GM13977 (cell line): ENCODE measurements around the gene CFAP161.

Source experiments
- DNase-seq: peaks from one replicate; pipeline ENCODE4 v3.0.0; 2012; ENCODE audit warnings: low spot score
- CTCF ChIP-seq: IDR thresholded peaks from 2 replicates; pipeline ENCODE4 v1.5.1; 2012; ENCODE audit warnings: mild to moderate bottlenecking, control low read depth; ENCODE audit not compliant: insufficient read depth; ENCODE audit errors: extremely low read depth, missing control alignments
- in situ Hi-C: fragments of 300-500 bp; cut with MboI; formaldehyde crosslinking; loops from one replicate; pipeline ENCODE4 v1.12.0; 2022; ENCODE audit warnings: low sequenced_read_pairs, low pct_unique_long_range_greater_than_20kb, mixed read lengths, inconsistent platforms; ENCODE audit not compliant: unreplicated experiment

The CFAP161 gene

DNA sequence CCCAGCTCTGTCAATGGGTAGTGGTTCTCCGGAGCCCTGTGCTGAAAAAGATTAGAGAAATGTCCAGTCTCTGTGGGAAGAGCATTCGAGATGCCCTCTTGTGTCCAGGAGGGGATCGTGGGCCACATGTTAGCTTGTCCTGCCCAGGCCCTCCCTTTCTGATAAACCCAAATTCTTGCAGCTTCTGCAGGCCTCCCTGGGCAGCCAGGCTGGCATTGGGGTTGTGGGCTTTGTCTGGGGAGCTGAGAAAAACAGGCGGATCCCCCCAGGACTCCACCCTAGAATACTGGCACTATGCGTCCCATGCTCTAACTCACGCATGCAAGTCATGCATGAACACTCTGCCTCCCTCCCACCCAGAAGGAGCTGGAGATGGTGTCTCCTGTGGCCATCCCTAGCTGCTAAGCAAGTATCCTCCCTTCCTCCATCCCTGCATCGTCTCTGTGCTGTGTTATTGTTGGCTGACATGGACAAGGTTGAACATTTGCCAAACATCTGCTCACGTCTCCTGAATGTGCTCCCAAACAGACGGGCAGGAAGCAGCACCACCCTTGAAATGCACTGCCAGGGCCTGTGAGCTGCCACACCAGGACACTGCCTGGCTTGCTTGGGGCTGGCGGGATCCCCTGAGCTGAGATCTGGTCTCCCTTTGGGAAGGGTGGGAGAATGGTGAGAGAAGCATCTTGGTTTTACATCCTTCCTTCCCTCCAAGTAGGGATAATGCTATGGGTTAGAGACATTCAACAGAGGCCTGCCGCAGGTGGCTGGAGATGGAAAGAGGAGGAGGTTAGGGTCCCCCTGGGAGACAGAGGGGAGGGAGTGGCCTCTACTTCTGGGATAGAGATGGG, 26.5 kb downstream of the CFAP161 start:
- no peak for DNase-seq
- in situ Hi-C loops, result no loop called here
- no peak for TF ChIP-seq CTCF

DNA sequence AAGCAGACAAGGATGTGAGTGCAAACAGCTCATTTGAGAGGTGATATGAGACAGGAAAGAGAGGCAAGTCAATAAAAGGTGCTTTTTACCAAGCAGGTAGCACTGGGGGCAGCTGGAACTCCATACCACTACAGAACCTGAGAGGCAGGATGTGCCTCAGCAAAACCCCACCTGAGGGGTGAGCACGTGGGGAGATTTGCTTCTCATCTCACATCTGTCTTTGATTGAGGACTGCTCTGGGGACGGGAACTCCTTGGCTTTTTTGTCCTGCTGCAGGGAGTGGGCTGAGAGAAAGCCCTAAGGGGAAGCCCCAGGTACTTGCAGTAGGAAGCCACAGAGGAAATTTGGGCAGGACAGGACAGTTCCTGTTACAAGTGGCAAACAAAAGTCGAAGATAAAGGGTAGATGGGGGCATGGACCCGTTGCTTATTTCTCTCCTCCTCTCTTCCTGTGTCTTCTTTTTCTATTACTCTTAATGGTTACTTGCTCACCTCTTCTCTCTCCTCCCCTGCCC, 27.1 kb downstream of the CFAP161 start:
- in situ Hi-C loops, result no loop called here

GRCh38 chr15:81161851-81162250, 27.8 kb downstream of the CFAP161 start:
- TF ChIP-seq CTCF, result no peak
- in situ Hi-C loops, result no loop called here
- DNase-seq, result no peak

More for the DNA sequence above, 27.1 kb downstream of the CFAP161 start:
- no peak for DNase-seq
- no peak for TF ChIP-seq CTCF

- no peak for TF ChIP-seq CTCF
- no peak for DNase-seq
- in situ Hi-C loops, result no loop called here
Observed at GRCh38 chr15:81163961-81164800, 30.1 kb downstream of the CFAP161 start.

- DNase-seq, result no peak
- in situ Hi-C loops, result no loop called here
- TF ChIP-seq CTCF, result no peak
Observed at GRCh38 chr15:81165535-81165934, 31.5 kb downstream of the CFAP161 start.

GRCh38 chr15:81166636-81167305, 32.7 kb downstream of the CFAP161 start:
- no peak for DNase-seq
- no peak for TF ChIP-seq CTCF
- in situ Hi-C loops, result no loop called here
